Measurements from ENCODE around the gene ZNF616.
"Not testable (repeated sequence)": the region's sequence is repeated elsewhere in the genome, so short reads cannot be mapped to it uniquely, and the experiment has no call there.

ZNF616 gene

GRCh38 chr19:52110780-52111179 lies 29.0 kb downstream of the ZNF616 start:
- DNase-seq (ENCODE audit: low read depth) = no peak

DNA sequence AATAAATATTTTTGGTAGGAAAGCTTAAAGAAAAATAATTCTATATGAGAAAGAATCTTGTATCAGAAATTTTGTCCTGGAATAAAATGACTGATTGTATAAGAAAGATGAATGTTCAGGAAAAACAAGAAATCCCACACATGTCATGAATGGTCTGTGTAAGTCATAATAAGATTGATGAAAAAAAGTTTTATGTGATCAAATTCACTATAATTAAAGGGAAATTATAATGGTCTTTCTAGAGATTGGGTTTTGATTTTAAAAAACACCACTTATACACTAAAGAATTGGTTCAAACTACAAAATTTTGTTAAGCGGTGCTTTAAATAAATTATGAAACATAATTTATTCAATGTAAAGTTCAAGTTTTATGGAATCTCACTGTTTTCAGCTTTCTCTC lies 37.0 kb downstream of the ZNF616 start:
- no peak for DNase-seq (ENCODE audit: low read depth)

DNA sequence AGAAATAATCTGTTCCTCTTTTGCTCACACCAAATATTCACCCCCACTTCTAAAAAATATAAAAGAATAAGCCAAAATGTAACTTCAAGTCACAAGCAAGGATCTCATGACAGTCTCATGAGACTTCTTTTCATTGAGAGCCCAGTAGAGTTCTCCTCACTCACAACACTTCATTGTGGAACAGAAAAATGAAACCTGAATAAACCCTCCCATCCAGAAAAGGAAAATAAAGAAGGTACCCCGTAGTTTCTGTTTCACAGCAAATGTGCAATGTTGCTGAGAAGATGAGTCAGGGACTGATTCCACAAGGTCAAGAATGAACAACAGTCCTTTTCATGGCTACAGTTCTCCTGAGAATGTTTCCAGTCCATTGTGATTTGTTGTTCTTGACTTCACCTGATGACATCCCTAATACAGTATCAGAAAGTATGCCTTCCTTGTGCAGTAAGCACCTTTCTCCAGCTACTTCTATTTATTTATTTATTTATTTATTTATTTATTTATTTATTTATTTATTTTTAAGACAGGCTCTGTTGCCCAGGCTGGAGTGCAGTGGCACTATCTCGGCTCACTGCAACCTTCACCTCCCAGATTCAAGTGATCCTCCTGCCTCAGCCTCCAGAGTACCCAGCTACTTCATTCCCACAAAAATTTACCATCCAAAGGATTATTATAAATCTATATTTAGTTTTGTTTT lies 37.7 kb downstream of the ZNF616 start:
- no peak for DNase-seq (ENCODE audit: low read depth)

DNA sequence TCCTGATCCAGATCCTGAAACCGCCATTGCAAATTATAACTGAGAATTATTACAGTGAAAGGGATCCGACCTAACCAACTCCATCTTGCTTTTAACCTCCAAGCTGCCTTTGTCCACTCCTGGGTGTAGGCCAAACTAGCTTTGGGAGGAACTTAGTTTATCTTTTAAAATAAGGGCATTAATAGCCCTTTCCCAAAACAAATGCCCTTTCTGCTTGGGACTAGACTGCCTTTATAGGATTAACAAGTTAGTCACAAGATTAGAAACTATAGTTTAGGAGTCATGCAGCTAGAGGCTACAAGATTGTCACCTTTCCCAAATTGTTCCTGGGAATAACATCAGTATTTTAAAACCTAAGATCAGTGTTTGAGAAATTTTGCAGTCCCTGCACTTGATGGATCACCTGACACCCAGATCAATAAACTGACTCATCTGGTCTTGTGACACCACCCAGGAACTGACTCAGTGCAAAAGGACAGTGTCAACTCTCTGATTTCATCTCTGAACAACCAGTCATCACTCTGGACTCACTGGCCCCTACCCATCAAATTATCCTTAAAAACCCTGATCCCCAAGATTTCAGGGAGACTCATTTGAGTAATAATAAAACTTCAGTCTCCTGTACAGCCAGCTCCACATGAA lies 40.1 kb downstream of the ZNF616 start:
- DNase-seq (ENCODE audit: low read depth) = no peak

DNA sequence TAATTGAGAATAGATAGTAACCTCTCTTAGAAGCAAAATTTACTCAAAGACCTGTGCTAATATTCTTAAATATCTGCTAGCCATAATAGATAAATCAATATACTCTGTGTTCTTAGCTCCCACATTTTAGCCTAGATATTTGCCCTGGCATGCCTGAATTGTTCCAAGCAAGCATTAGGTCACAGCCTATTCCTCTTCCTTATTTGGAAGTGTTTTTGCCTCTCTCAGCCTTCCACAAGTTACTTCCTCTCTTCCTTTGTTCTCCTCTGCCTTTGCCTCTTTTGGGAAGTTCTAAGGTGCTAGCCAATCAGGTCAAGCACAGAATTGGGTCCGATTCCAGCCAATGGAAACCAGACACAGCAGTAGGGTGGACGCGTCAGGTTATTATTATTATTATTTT lies 43.3 kb downstream of the ZNF616 start:
- not testable (repeated sequence) for DNase-seq (ENCODE audit: low read depth)

GRCh38 chr19:52095172-52096014 lies 44.3 kb downstream of the ZNF616 start, which contains the start of gene ZNF841:
Gene ZNF841 (minus strand): TSS chr19:52095765. CDS start chr19:52084801, 10,964 bp downstream.
- DNase-seq (ENCODE audit: low read depth) = peak; percentile 92

DNA sequence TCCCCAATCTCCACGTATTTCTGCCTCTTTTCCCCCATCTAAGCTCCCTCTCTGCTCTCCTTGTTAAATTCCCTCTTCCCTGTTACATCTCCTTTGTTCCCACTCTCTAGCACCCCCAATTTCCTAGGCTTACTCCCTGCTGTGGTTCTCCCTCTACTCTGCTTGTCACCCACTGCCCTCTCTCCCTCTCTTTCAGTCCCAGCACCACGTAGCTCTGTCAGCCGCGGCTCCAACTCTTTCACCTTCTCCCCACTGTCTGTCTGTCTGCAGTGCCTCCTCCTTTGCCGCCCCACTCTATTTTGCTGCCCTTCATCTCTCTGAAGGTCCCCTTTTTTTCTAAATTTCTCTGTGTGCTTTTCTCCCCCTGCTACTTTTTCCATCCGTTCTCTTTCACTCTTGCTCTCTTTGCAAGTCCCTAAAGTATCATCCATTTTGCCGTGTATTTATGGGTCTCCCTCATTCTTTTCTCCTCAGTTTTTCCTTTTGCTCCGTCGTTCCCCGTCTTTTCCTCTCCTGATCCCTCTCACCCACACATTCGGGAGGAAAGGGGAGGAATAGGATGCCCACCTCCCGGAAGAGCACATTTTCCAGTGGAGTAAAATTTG lies 45.1 kb downstream of the ZNF616 start:
- no peak for DNase-seq (ENCODE audit: low read depth)

- peak; percentile 83 for DNase-seq (ENCODE audit: low read depth)
Measured at GRCh38 chr19:52086481-52086880, 53.3 kb downstream of the ZNF616 start.

DNA sequence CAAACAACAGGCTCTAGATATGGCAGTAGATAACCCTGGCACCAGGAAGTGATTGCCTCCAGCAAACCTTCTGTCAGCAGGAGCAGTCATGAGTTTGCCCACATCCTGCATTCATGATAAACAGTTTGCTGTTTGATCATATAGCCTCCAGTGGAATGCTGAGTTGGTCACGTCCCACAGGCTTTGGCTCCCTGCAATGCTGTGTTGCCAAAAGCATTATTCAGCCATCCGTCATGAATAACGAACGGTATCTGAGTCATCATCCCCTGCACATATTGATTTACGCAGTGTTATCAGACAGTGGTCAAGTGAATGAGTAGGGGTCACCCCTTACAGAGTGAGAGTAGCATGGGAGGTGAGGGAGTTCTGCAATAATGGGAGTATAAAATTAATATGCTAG lies 69.2 kb downstream of the ZNF616 start:
- DNase-seq (ENCODE audit: low read depth) = peak; percentile 80

DNA sequence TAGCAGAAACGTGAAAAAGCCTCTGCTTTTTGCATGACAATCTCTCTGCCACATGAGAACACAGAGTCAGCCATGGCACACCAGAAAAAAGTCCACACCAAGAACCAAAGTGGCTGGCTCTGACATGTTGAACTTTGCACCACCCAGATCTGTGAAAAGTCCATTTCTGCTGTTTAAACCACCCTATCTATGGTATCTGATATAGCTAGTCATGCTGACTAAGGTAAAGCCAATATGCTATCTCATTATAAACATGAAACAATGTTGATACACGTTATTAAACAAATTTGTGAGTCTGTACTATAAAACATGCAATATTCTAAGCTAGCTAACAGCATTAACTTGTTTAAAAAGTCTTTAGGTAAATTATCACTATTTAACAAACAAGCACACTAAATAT lies 70.1 kb downstream of the ZNF616 start:
- DNase-seq (ENCODE audit: low read depth) = no peak

DNA sequence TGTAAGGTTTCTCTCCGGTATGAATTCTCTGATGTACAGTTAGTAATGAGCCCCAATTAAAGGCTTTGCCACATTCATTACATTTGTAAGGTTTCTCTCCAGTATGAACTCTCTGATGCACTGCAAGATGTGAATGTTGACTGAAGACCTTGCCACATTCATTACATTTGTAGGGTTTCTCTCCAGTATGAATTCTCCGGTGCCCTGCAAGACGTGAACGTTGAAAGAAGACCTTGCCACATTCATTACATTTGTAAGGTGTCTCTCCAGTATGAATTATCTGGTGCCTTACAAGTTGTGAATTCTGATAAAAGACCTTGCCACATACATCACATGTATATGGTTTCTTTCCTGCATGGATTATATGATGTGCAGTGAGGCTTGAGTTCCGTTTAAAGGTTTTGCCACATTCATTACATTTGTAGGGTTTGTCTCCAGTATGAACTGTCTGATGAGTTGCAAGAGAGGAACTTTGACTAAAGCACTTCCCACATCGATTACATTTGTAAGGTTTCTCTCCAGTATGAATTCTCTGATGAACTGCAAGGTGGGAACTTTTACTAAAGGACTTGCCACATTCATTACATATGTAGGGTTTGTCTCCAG lies 73.4 kb downstream of the ZNF616 start:
- no peak for DNase-seq (ENCODE audit: low read depth)

- DNase-seq (ENCODE audit: low read depth) = no peak
Measured at GRCh38 chr19:52065399-52065798, 74.3 kb downstream of the ZNF616 start.

All from amniotic epithelial cell (primary cell).